HCT116 (cell line): ENCODE data around the gene SEMA5B. TPM values are rescaled to one million over a fixed set of nuclear protein-coding genes. Genes with fewer than 3 reads are reported as not detected.

ENCODE experiments used
- ATAC-seq: fragments of 200-7000 bp; cut with Tn5 transposase; 2 replicates; pipeline ENCODE4 v1.9.1; 2020; ENCODE audit warnings: mild to moderate bottlenecking, moderate library complexity
- BruUV-seq: library from RNA; stranded (reverse); fragments of 400-500 nt; replicated peaks from 2 replicates; lab custom pipeline; 2021; lab: Mats Ljungman, UMichigan
- CTCF ChIA-PET: fragments of 300-600 bp; sonication (Branson Sonifier 250); formaldehyde crosslinking; loops from one replicate; lab custom pipeline; 2021; ENCODE audit warnings: antibody characterized with exemption; lab: Charles Lee
- POLR2A ChIA-PET: fragments of 300-600, 350-600 bp; sonication (Branson Sonifier 250); formaldehyde crosslinking; loops from one replicate; lab custom pipeline; 2021; ENCODE audit warnings: antibody characterized with exemption; lab: Charles Lee
- RAD21 ChIA-PET, 2 experiments: fragments of 300-600 bp; sonication (Branson Sonifier 250); formaldehyde crosslinking; loops; one replicate each; lab custom pipeline; 2023; ENCODE audit warnings: low total read pairs in 2 of 2; ENCODE audit not compliant: uncharacterized antibody in 2 of 2, unreplicated experiment in 2 of 2, low non-redundant PET in 1 of 2; lab: Charles Lee
- DNase-seq: peaks from one replicate; pipeline ENCODE4 v3.0.0-alpha.2; 2010; ENCODE audit warnings: low read depth, low spot score
- H2AFZ ChIP-seq: fragments of 200-600 bp; shearing (Covaris generic), sonication (generic); 2 replicates; pipeline ENCODE4 v1.6.1; 2017; ENCODE audit warnings: low read depth, mixed run types, mixed read lengths, antibody characterized with exemption, low read length; ENCODE audit not compliant: poor library complexity, severe bottlenecking
- H3K27ac ChIP-seq: 2 replicates; pipeline ENCODE4 v1.5.1; 2012; ENCODE audit warnings: low read depth, low read length
- H3K27me3 ChIP-seq: fragments of 200-600 bp; sonication (generic); 2 replicates; pipeline ENCODE4 v1.6.1; 2016; ENCODE audit warnings: mixed run types, low read length, mixed read lengths; ENCODE audit not compliant: insufficient read depth
- H3K36me3 ChIP-seq, 2 experiments: fragments of 200-500 bp in 1 of 2; fragments of 200-600 bp in 1 of 2; sonication (Bioruptor generic) in 1 of 2; sonication (generic) in 1 of 2; 2 replicates each; pipeline versions ENCODE4 v1.5.1 to v1.6.1; 2014 to 2016; ENCODE audit warnings: low read length in 2 of 2, inconsistent platforms in 1 of 2, mixed read lengths in 1 of 2, mixed run types in 1 of 2; ENCODE audit not compliant: insufficient read depth in 2 of 2, control insufficient read depth in 1 of 2
- H3K4me1 ChIP-seq, 2 experiments: fragments of 200-600 bp in 1 of 2; sonication (generic) in 1 of 2; 2 replicates each; pipeline versions ENCODE4 v1.5.1 to v1.6.1; 2012 to 2017; ENCODE audit warnings: low read length in 2 of 2, inconsistent platforms in 1 of 2, mild to moderate bottlenecking in 1 of 2, mixed read lengths in 1 of 2, mixed run types in 1 of 2, moderate library complexity in 1 of 2; ENCODE audit not compliant: insufficient read depth in 2 of 2, control insufficient read depth in 1 of 2
- H3K4me2 ChIP-seq: fragments of 200-600 bp; sonication (generic); 2 replicates; pipeline ENCODE4 v1.6.1; 2017; ENCODE audit warnings: mixed run types, low read length, mixed read lengths
- H3K4me3 ChIP-seq, 2 experiments: fragments of 200-600 bp in 1 of 2; sonication (generic) in 1 of 2; replicated peaks in 1 of 2; 2 replicates each; pipeline ENCODE4 v1.5.1; 2011 to 2016; ENCODE audit warnings: low read length in 2 of 2, control low read depth in 1 of 2, low read depth in 1 of 2, mild to moderate bottlenecking in 1 of 2, mixed read lengths in 1 of 2, mixed run types in 1 of 2
- H3K79me2 ChIP-seq: fragments of 200-600 bp; sonication (generic); 2 replicates; pipeline ENCODE4 v1.6.1; 2017; ENCODE audit warnings: mild to moderate bottlenecking, mixed run types, low read length, moderate library complexity, mixed read lengths; ENCODE audit not compliant: insufficient read depth
- H3K9ac ChIP-seq: fragments of 200-600 bp; sonication (generic); 2 replicates; pipeline ENCODE4 v1.6.1; 2016; ENCODE audit warnings: low read length, mixed read lengths
- H3K9me2 ChIP-seq: fragments of 200-600 bp; sonication (generic), shearing (Covaris generic); 2 replicates; pipeline ENCODE4 v1.6.1; 2017; ENCODE audit warnings: mixed run types, mild to moderate bottlenecking, moderate library complexity; ENCODE audit not compliant: insufficient read depth
- H3K9me3 ChIP-seq, 2 experiments: fragments of 200-500 bp in 1 of 2; fragments of 200-600 bp in 1 of 2; sonication (Bioruptor generic) in 1 of 2; sonication (generic) in 1 of 2; 2 replicates each; pipeline ENCODE4 v1.6.1; 2014 to 2017; ENCODE audit warnings: low read length in 2 of 2, mixed read lengths in 2 of 2, inconsistent platforms in 1 of 2, low read depth in 1 of 2, mild to moderate bottlenecking in 1 of 2, mixed run types in 1 of 2, moderate library complexity in 1 of 2; ENCODE audit not compliant: control insufficient read depth in 1 of 2, insufficient read depth in 1 of 2
- H4K20me1 ChIP-seq: fragments of 200-600 bp; sonication (generic), shearing (Covaris generic); 2 replicates; pipeline ENCODE4 v1.6.1; 2017; ENCODE audit warnings: mixed run types, mild to moderate bottlenecking, moderate library complexity; ENCODE audit not compliant: insufficient read depth
- ATF3 ChIP-seq: IDR thresholded peaks from 2 replicates; pipeline ENCODE4 v1.6.1; 2012
- EZH2 ChIP-seq: fragments of 200-600 bp; sonication (generic); IDR thresholded peaks from 2 replicates; pipeline ENCODE4 v1.6.1; 2017; ENCODE audit warnings: antibody characterized with exemption, mixed run types
- EZH2phosphoT487 ChIP-seq: fragments of 200-600 bp; IDR thresholded peaks from 2 replicates; pipeline ENCODE4 v1.6.1; 2018; ENCODE audit warnings: antibody characterized with exemption, borderline replicate concordance
- JUND ChIP-seq: IDR thresholded peaks from 2 replicates; pipeline ENCODE4 v1.6.1; 2012
- POLR2A ChIP-seq: IDR thresholded peaks from 2 replicates; pipeline ENCODE4 v1.7.0; 2011; ENCODE audit warnings: borderline replicate concordance; ENCODE audit not compliant: insufficient read depth, insufficient read length; ENCODE audit errors: extremely low read depth
- POLR2AphosphoS5 ChIP-seq: IDR thresholded peaks from 2 replicates; pipeline ENCODE4 v1.6.1; 2011; ENCODE audit warnings: mild to moderate bottlenecking, low read depth, low read length, moderate library complexity
- TCF7L2 ChIP-seq: IDR thresholded peaks from 2 replicates; pipeline ENCODE4 v1.7.0; 2011; ENCODE audit warnings: borderline replicate concordance, inconsistent platforms; ENCODE audit not compliant: insufficient read depth, insufficient read length; ENCODE audit errors: extremely low read depth
- YY1 ChIP-seq: IDR thresholded peaks from 2 replicates; pipeline ENCODE4 v1.6.1; 2011; ENCODE audit warnings: low read length, low read depth, moderate library complexity, mild to moderate bottlenecking; ENCODE audit not compliant: insufficient replicate concordance; ENCODE audit errors: extremely low read depth
- intact Hi-C: fragments of 100-400 bp; cut with micrococcal nuclease; formaldehyde crosslinking; loops from 2 replicates; pipeline ENCODE4 v1.10.0; 2022
- total RNA-seq: library from RNA; stranded (reverse); gene quantifications from one replicate; pipeline ENCODE4 v1.2.1, GENCODE V29; 2021; ENCODE audit not compliant: unreplicated experiment

The SEMA5B gene
- total RNA-seq, 1 experiment from 2014 or later = 0.15 TPM

- no peak overlapping the region for H3K9ac ChIP-seq
- no peak for DNase-seq
- no peaks in the 10 kb centered on the region for H3K9me3 ChIP-seq
- no peak overlapping the region for H2AFZ ChIP-seq
- ChIA-PET POLR2A (no interaction called here), RAD21 (no interaction called here), CTCF (interaction anchor here (0.7 kb wide), 1 partner anchor 75 kb away, joined by 4 read pairs; no protein-coding TSS in a partner anchor)
- H4K20me1 ChIP-seq = no peaks in the 10 kb centered on the region
- H3K27ac ChIP-seq = no peak overlapping the region
- no peaks in the 10 kb centered on the region for H3K9me2 ChIP-seq
- no peak for ATAC-seq
- H3K36me3 ChIP-seq = no peaks in the 10 kb centered on the region
- no peak for TF ChIP-seq JUND
- no peak for TF ChIP-seq POLR2AphosphoS5
- no peak for TF ChIP-seq EZH2
- no peak for TF ChIP-seq EZH2phosphoT487
- TF ChIP-seq YY1 = no peak
- TF ChIP-seq POLR2A = no peak
- TF ChIP-seq TCF7L2 = no peak
- TF ChIP-seq ATF3 = no peak
- no peaks in the 10 kb centered on the region for H3K79me2 ChIP-seq
- no peaks in the 10 kb centered on the region for H3K4me1 ChIP-seq
- no peaks in the 10 kb centered on the region for H3K27me3 ChIP-seq
- intact Hi-C loops = loop anchor here (5.0 kb wide), 1 partner anchor 212 kb away; no protein-coding TSS in a partner anchor
- no TSS peak for BruUV-seq
- H3K4me2 ChIP-seq = no peak overlapping the region
- H3K4me3 ChIP-seq = no peak overlapping the region
Measured at GRCh38 chr3:123044981-123045763, 17.6 kb upstream of the SEMA5B start.

GRCh38 chr3:123042413-123042812, 14.8 kb upstream of the SEMA5B start:
- intact Hi-C loops = no loop called here
- Histone ChIP-seq H3K79me2 (no peaks in the 10 kb centered on the region), H3K9me3 (no peaks in the 10 kb centered on the region), H3K9ac (no peak overlapping the region), H3K27me3 (0 out of 2 replicates have a peak, but pooled peaks cover 4% of the 10 kb centered on the region), H3K36me3 (no peaks in the 10 kb centered on the region), H3K4me3 (no peak overlapping the region), H4K20me1 (no peaks in the 10 kb centered on the region), H3K27ac (no peak overlapping the region), H3K9me2 (no peaks in the 10 kb centered on the region), H2AFZ (no peak overlapping the region), H3K4me1 (no peaks in the 10 kb centered on the region), H3K4me2 (no peak overlapping the region)
- TF ChIP-seq POLR2A = no peak
- ChIA-PET POLR2A (no interaction called here), CTCF (no interaction called here), RAD21 (no interaction called here)
- ATAC-seq (no peak), DNase-seq (no peak)
- BruUV-seq = no TSS peak
